Measurements from ENCODE around the gene KLHL29.

- no peak for TF ChIP-seq REST (IDR thresholded peaks at IDR 0.05; ENCODE audit: insufficient read depth in 1 of 2, low read depth in 2 of 2, low read length in 1 of 2)
- TF ChIP-seq CTCF (IDR thresholded peaks at IDR 0.05) = no peak
- TF ChIP-seq SIN3A (IDR thresholded peaks at IDR 0.05; ENCODE audit: borderline replicate concordance, insufficient read depth, low read depth, low read length) = no peak
- no peak for TF ChIP-seq POLR2AphosphoS5 (IDR thresholded peaks at IDR 0.05; ENCODE audit: low read depth, low read length)
- TF ChIP-seq TCF7L2 (IDR thresholded peaks at IDR 0.05; ENCODE audit: low read depth, low read length) = no peak
Observed at GRCh38 chr2:23689891-23690290, 304.9 kb downstream of the KLHL29 start.

Data from Panc1 (cell line).